HEK293 (cell line): ENCODE results near the gene TRAF2.
A peak's percentile ranks its signal among the peaks of the same experiment; 100 is the strongest.

ENCODE experiments used
- CTCF ChIA-PET: fragments of 350-600 bp; formaldehyde crosslinking; extraction: SDS; loops from one replicate; lab custom pipeline; 2021; ENCODE audit warnings: antibody characterized with exemption; lab: Yijun Ruan, JAX
- POLR2A ChIA-PET: fragments of 300-600 bp; formaldehyde crosslinking; extraction: SDS; loops from one replicate; lab custom pipeline; 2020; ENCODE audit warnings: antibody characterized with exemption, inconsistent platforms; lab: Yijun Ruan, JAX
- H3K27ac ChIP-seq: fragments of 200-500 bp; sonication (Bioruptor generic); 2 replicates; pipeline ENCODE4 v1.5.1; 2014; ENCODE audit warnings: low read depth, low read length, control low read depth, inconsistent platforms; ENCODE audit errors: extremely low read depth
- H3K36me3 ChIP-seq, 2 experiments: fragments of 200-500 bp in 1 of 2; sonication (Bioruptor generic) in 1 of 2; 1 replicate in 1 of 2; 2 replicates in 1 of 2; pipeline ENCODE4 v1.5.1; 2014 to 2017; ENCODE audit warnings: inconsistent platforms in 2 of 2, low read length in 2 of 2; ENCODE audit not compliant: control insufficient read depth in 2 of 2, insufficient read depth in 1 of 2
- H3K4me1 ChIP-seq: fragments of 200-500 bp; sonication (Bioruptor generic); 2 replicates; pipeline ENCODE4 v1.5.1; 2014; ENCODE audit warnings: mild to moderate bottlenecking, low read length, inconsistent platforms; ENCODE audit not compliant: control insufficient read depth, insufficient read depth
- H3K4me3 ChIP-seq: 2 replicates; pipeline ENCODE4 v1.5.1; 2011; ENCODE audit warnings: low read depth, mild to moderate bottlenecking, control low read depth, low read length, moderate library complexity
- H3K9me3 ChIP-seq: fragments of 200-500 bp; sonication (Bioruptor generic); 2 replicates; pipeline ENCODE4 v1.5.1; 2014; ENCODE audit warnings: low read depth, low read length, inconsistent platforms; ENCODE audit not compliant: control insufficient read depth, insufficient read depth
- BCL11B ChIP-seq: fragments of 450-650 bp; formaldehyde crosslinking; IDR thresholded peaks from 2 replicates; pipeline ENCODE4 v1.5.1; 2016; ENCODE audit warnings: low read depth, missing biosample characterization, missing genetic modification characterization
- GLIS2 ChIP-seq: fragments of 450-650 bp; formaldehyde crosslinking; IDR thresholded peaks from 2 replicates; pipeline ENCODE4 v1.5.1; 2016; ENCODE audit warnings: missing biosample characterization, missing genetic modification characterization
- KLF1 ChIP-seq: fragments of 450-650 bp; formaldehyde crosslinking; IDR thresholded peaks from 2 replicates; pipeline ENCODE4 v1.5.1; 2016; ENCODE audit warnings: missing biosample characterization, missing genetic modification characterization
- ZBTB17 ChIP-seq: fragments of 450-650 bp; formaldehyde crosslinking; IDR thresholded peaks from 2 replicates; pipeline ENCODE4 v1.5.1; 2016; ENCODE audit warnings: missing biosample characterization, missing genetic modification characterization
- ZBTB48 ChIP-seq: fragments of 450-650 bp; formaldehyde crosslinking; IDR thresholded peaks from 2 replicates; pipeline ENCODE4 v1.5.1; 2016; ENCODE audit warnings: missing biosample characterization, missing genetic modification characterization
- ZBTB7A ChIP-seq: fragments of 450-650 bp; formaldehyde crosslinking; IDR thresholded peaks from 2 replicates; pipeline ENCODE4 v1.5.1; 2016; ENCODE audit warnings: low read depth, missing biosample characterization, missing genetic modification characterization
- ZNF223 ChIP-seq: fragments of 450-650 bp; formaldehyde crosslinking; IDR thresholded peaks from 2 replicates; pipeline ENCODE4 v1.5.1; 2016; ENCODE audit warnings: missing biosample characterization, missing genetic modification characterization
- ZNF292 ChIP-seq: fragments of 450-650 bp; formaldehyde crosslinking; IDR thresholded peaks from 2 replicates; pipeline ENCODE4 v1.5.1; 2016; ENCODE audit warnings: low read depth, missing biosample characterization, missing genetic modification characterization, borderline replicate concordance
- ZNF37A ChIP-seq: fragments of 450-650 bp; IDR thresholded peaks from 2 replicates; pipeline ENCODE4 v1.5.1; 2018; ENCODE audit warnings: missing biosample characterization, missing genetic modification characterization
- ZNF843 ChIP-seq: fragments of 450-650 bp; formaldehyde crosslinking; IDR thresholded peaks from 2 replicates; pipeline ENCODE4 v1.5.1; 2016; ENCODE audit warnings: missing biosample characterization, missing genetic modification characterization
- TF ChIP-seq, protein P1 (sequence below): fragments of 450-650 bp; formaldehyde crosslinking; IDR thresholded peaks from 2 replicates; pipeline ENCODE4 v1.5.1; 2016; ENCODE audit warnings: missing biosample characterization, missing genetic modification characterization
- TF ChIP-seq, protein P2 (sequence below): fragments of 450-650 bp; formaldehyde crosslinking; IDR thresholded peaks from 2 replicates; pipeline ENCODE4 v1.5.1; 2016; ENCODE audit warnings: missing biosample characterization, missing genetic modification characterization, borderline replicate concordance
- TF ChIP-seq, protein P3 (sequence below): fragments of 450-650 bp; formaldehyde crosslinking; IDR thresholded peaks from 2 replicates; pipeline ENCODE4 v1.5.1; 2017; ENCODE audit warnings: missing biosample characterization, missing genetic modification characterization
- TF ChIP-seq, protein P4 (sequence below): fragments of 450-650 bp; formaldehyde crosslinking; IDR thresholded peaks from 2 replicates; pipeline ENCODE4 v1.5.1; 2016; ENCODE audit warnings: missing biosample characterization, missing genetic modification characterization

Gene TRAF2

DNA sequence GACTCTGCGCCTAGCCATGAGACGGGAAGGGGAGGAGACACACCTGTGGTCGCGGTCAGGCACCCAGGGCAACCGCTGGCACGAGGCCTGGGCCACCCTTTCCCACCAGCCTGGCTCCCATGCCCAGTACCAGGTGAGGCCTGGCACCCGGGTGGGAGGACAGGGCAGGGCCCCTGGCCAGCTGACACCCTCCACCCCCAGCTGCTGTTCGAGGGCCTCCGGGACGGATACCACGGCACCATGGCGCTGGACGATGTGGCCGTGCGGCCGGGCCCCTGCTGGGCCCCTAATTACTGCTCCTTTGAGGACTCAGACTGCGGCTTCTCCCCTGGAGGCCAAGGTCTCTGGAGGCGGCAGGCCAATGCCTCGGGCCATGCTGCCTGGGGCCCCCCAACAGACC, 29.1 kb upstream of the TRAF2 start:
- TF ChIP-seq ZBTB17 (tag by site-specific recombination) (no peak), GLIS2 (tag by site-specific recombination) (0 out of 2 replicates have a peak, but pooled peaks have one; percentile 8), ZBTB48 (tag by site-specific recombination) (no peak), BCL11B (tag by site-specific recombination) (peak; percentile 42; the same call in 1 of the 2 replicates), ZNF843 (tag by site-specific recombination) (no peak), ZNF292 (tag by site-specific recombination) (no peak), ZNF37A (tag by site-specific recombination) (no peak)
- TF ChIP-seq, protein P1, sequence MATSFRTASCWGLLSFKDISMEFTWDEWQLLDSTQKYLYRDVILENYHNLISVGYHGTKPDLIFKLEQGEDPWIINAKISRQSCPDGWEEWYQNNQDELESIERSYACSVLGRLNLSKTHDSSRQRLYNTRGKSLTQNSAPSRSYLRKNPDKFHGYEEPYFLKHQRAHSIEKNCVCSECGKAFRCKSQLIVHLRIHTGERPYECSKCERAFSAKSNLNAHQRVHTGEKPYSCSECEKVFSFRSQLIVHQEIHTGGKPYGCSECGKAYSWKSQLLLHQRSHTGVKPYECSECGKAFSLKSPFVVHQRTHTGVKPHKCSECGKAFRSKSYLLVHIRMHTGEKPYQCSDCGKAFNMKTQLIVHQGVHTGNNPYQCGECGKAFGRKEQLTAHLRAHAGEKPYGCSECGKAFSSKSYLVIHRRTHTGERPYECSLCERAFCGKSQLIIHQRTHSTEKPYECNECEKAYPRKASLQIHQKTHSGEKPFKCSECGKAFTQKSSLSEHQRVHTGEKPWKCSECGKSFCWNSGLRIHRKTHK (tag by site-specific recombination), result no peak
- TF ChIP-seq, protein P2, sequence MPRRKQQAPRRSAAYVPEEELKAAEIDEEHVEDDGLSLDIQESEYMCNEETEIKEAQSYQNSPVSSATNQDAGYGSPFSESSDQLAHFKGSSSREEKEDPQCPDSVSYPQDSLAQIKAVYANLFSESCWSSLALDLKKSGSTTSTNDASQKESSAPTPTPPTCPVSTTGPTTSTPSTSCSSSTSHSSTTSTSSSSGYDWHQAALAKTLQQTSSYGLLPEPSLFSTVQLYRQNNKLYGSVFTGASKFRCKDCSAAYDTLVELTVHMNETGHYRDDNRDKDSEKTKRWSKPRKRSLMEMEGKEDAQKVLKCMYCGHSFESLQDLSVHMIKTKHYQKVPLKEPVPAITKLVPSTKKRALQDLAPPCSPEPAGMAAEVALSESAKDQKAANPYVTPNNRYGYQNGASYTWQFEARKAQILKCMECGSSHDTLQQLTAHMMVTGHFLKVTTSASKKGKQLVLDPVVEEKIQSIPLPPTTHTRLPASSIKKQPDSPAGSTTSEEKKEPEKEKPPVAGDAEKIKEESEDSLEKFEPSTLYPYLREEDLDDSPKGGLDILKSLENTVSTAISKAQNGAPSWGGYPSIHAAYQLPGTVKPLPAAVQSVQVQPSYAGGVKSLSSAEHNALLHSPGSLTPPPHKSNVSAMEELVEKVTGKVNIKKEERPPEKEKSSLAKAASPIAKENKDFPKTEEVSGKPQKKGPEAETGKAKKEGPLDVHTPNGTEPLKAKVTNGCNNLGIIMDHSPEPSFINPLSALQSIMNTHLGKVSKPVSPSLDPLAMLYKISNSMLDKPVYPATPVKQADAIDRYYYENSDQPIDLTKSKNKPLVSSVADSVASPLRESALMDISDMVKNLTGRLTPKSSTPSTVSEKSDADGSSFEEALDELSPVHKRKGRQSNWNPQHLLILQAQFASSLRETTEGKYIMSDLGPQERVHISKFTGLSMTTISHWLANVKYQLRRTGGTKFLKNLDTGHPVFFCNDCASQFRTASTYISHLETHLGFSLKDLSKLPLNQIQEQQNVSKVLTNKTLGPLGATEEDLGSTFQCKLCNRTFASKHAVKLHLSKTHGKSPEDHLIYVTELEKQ (tag by site-specific recombination), result no peak
- TF ChIP-seq, protein P3, sequence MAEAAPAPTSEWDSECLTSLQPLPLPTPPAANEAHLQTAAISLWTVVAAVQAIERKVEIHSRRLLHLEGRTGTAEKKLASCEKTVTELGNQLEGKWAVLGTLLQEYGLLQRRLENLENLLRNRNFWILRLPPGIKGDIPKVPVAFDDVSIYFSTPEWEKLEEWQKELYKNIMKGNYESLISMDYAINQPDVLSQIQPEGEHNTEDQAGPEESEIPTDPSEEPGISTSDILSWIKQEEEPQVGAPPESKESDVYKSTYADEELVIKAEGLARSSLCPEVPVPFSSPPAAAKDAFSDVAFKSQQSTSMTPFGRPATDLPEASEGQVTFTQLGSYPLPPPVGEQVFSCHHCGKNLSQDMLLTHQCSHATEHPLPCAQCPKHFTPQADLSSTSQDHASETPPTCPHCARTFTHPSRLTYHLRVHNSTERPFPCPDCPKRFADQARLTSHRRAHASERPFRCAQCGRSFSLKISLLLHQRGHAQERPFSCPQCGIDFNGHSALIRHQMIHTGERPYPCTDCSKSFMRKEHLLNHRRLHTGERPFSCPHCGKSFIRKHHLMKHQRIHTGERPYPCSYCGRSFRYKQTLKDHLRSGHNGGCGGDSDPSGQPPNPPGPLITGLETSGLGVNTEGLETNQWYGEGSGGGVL (tag by site-specific recombination), result no peak
- TF ChIP-seq, protein P4, sequence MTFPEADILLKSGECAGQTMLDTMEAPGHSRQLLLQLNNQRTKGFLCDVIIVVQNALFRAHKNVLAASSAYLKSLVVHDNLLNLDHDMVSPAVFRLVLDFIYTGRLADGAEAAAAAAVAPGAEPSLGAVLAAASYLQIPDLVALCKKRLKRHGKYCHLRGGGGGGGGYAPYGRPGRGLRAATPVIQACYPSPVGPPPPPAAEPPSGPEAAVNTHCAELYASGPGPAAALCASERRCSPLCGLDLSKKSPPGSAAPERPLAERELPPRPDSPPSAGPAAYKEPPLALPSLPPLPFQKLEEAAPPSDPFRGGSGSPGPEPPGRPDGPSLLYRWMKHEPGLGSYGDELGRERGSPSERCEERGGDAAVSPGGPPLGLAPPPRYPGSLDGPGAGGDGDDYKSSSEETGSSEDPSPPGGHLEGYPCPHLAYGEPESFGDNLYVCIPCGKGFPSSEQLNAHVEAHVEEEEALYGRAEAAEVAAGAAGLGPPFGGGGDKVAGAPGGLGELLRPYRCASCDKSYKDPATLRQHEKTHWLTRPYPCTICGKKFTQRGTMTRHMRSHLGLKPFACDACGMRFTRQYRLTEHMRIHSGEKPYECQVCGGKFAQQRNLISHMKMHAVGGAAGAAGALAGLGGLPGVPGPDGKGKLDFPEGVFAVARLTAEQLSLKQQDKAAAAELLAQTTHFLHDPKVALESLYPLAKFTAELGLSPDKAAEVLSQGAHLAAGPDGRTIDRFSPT, result peak; percentile 78
- TF ChIP-seq, all 188 proteins: peak for 3
- no peaks in the 10 kb centered on the region for H3K9me3 ChIP-seq
- H3K4me3 ChIP-seq, result no peak overlapping the region
- ChIA-PET POLR2A (interaction anchor here (0.6 to 1.0 kb wide), 2 partner anchors 29 to 330 kb away, joined by 3 to 5 read pairs; partner anchors contain the start of gene TRAF2), CTCF (no interaction called here)
- peaks cover 0 to 45% of the 10 kb centered on the region in 2 experiments; a peak in 1 of 3 replicates for H3K36me3 ChIP-seq
- no peaks in the 10 kb centered on the region for H3K4me1 ChIP-seq
- H3K27ac ChIP-seq, result no peak overlapping the region

DNA sequence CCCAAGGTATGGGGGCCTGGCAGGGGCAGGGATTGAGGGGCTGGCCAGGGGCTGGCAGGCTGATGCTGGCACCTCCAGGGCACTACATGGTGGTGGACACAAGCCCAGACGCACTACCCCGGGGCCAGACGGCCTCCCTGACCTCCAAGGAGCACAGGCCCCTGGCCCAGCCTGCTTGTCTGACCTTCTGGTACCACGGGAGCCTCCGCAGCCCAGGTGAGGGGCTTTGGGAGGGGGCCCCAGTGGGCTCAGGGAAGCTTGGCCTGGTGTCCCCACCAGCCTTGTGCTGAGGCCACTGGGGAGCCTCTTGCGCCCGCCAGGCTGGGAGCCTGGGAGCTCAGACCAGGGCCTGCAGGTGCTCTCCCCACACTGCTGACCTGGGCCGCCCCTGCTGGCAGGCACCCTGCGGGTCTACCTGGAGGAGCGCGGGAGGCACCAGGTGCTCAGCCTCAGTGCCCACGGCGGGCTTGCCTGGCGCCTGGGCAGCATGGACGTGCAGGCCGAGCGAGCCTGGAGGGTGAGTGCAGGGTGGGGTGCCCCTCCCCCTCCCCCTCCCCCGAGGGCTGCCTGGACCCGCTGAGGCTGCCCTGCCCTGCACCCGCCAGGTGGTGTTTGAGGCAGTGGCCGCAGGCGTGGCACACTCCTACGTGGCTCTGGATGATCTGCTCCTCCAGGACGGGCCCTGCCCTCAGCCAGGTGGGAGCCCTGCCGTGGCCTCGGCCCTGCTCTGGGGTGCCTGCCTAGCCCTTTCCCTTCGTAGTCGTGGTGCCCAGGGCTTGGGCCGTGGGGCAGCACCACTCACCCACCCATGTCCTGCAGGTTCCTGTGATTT, 28.5 kb upstream of the TRAF2 start:
- Histone ChIP-seq H3K36me3 (peaks cover 0 to 49% of the 10 kb centered on the region in 2 experiments; a peak in 1 of 3 replicates), H3K27ac (no peak overlapping the region), H3K4me3 (no peak overlapping the region), H3K4me1 (no peaks in the 10 kb centered on the region), H3K9me3 (no peaks in the 10 kb centered on the region)
- CTCF ChIA-PET, result no interaction called here
- POLR2A ChIA-PET, result interaction anchor here (0.6 to 1.7 kb wide), 5 partner anchors 12 to 331 kb away, joined by 3 to 5 read pairs (median 3); partner anchors contain the start of genes AJM1 and TRAF2
- no peak for TF ChIP-seq ZBTB7A (tag by site-specific recombination)
- TF ChIP-seq, protein P4, result peak; percentile 68; the same call in 1 of the 2 replicates
- peak; percentile 76; the same call in 1 of the 2 replicates for TF ChIP-seq ZNF223 (tag by site-specific recombination)
- TF ChIP-seq KLF1, result 0 out of 2 replicates have a peak, but pooled peaks have one; percentile 19
